NCI-H446 treated with DMSO at 0.1 percent for 48 hours (cell line): Measurements from ENCODE around the gene FOXQ1.

Experiments
- DNase-seq: peaks from one replicate; lab custom pipeline; 2025; lab: John Stamatoyannopoulos, UW

The FOXQ1 gene

GRCh38 chr6:1311400-1312202, at the start of gene FOXQ1:
FOXQ1 (plus strand) TSS chr6:1312098; CDS start chr6:1312705, 607 bp downstream.
- no peak for DNase-seq

- no peak for DNase-seq
These were observed 49.2 kb upstream of the FOXQ1 start for GRCh38 chr6:1262704-1263038.

GRCh38 chr6:1263039-1263849, 48.7 kb upstream of the FOXQ1 start:
- no peak for DNase-seq

GRCh38 chr6:1263850-1264377, 48.0 kb upstream of the FOXQ1 start:
- no peak for DNase-seq

GRCh38 chr6:1264619-1265445, 47.1 kb upstream of the FOXQ1 start:
- no peak for DNase-seq

GRCh38 chr6:1266686-1267056, 45.2 kb upstream of the FOXQ1 start:
- DNase-seq = no peak

- no peak for DNase-seq
These were observed 44.7 kb upstream of the FOXQ1 start for GRCh38 chr6:1267057-1267732.

GRCh38 chr6:1267790-1268762, 43.8 kb upstream of the FOXQ1 start:
- DNase-seq = no peak

GRCh38 chr6:1271071-1271763, 40.7 kb upstream of the FOXQ1 start:
- no peak for DNase-seq

GRCh38 chr6:1278061-1278720, 33.7 kb upstream of the FOXQ1 start:
- DNase-seq = no peak

GRCh38 chr6:1279065-1279464, 32.8 kb upstream of the FOXQ1 start:
- DNase-seq = no peak

GRCh38 chr6:1280666-1281300, 31.1 kb upstream of the FOXQ1 start:
- no peak for DNase-seq

GRCh38 chr6:1281746-1282145, 30.2 kb upstream of the FOXQ1 start:
- no peak for DNase-seq

GRCh38 chr6:1283501-1283900, 28.4 kb upstream of the FOXQ1 start:
- no peak for DNase-seq

- DNase-seq = no peak
These were observed 26.3 kb upstream of the FOXQ1 start for GRCh38 chr6:1285556-1285955.

GRCh38 chr6:1285956-1286355, 25.9 kb upstream of the FOXQ1 start:
- no peak for DNase-seq

GRCh38 chr6:1287103-1287591, 24.8 kb upstream of the FOXQ1 start:
- no peak for DNase-seq

GRCh38 chr6:1290086-1290485, 21.8 kb upstream of the FOXQ1 start:
- no peak for DNase-seq

GRCh38 chr6:1290805-1291204, 21.1 kb upstream of the FOXQ1 start:
- DNase-seq = no peak
